Glutamatergic neuron (in vitro differentiated cells): Measurements from ENCODE around the gene EIF5A. TPM values are rescaled to one million over a fixed set of nuclear protein-coding genes. Genes with fewer than 3 reads are reported as not detected.

Experiments
- DNase-seq: peaks from one replicate; pipeline ENCODE4 v3.0.0; 2022
- H3K27ac Mint-ChIP-seq: one replicate; pipeline ENCODE4 v1.8.0; 2020; ENCODE audit warnings: mild to moderate bottlenecking, mixed read lengths, inconsistent platforms; ENCODE audit not compliant: unreplicated experiment
- H3K27me3 Mint-ChIP-seq: one replicate; pipeline ENCODE4 v1.8.0; 2020; ENCODE audit warnings: mild to moderate bottlenecking, moderate library complexity, mixed read lengths, inconsistent platforms; ENCODE audit not compliant: unreplicated experiment
- H3K36me3 Mint-ChIP-seq: one replicate; pipeline ENCODE4 v1.8.0; 2020; ENCODE audit warnings: mild to moderate bottlenecking, mixed read lengths, inconsistent platforms; ENCODE audit not compliant: unreplicated experiment
- H3K4me1 Mint-ChIP-seq: one replicate; pipeline ENCODE4 v1.8.0; 2020; ENCODE audit warnings: mild to moderate bottlenecking, low read depth, mixed read lengths, inconsistent platforms; ENCODE audit not compliant: unreplicated experiment
- H3K4me3 Mint-ChIP-seq: one replicate; pipeline ENCODE4 v1.8.0; 2020; ENCODE audit warnings: mild to moderate bottlenecking, mixed read lengths, inconsistent platforms; ENCODE audit not compliant: unreplicated experiment
- H3K9me3 Mint-ChIP-seq: one replicate; pipeline ENCODE4 v1.8.0; 2020; ENCODE audit warnings: mild to moderate bottlenecking, moderate library complexity, mixed read lengths, inconsistent platforms; ENCODE audit not compliant: unreplicated experiment
- total RNA-seq: library from RNA; stranded (reverse); fragmentation: NEBNext Ultra II Directional; extraction: Animal tissue kit (Norgen Biotek cat#: 25700); gene quantifications from one replicate; pipeline ENCODE4 v1.2.1, GENCODE V29; 2021; ENCODE audit not compliant: unreplicated experiment
- TF ChIP-seq, protein P1 (sequence below): fragments of 200-600 bp; sonication (generic); IDR thresholded peaks from one replicate; pipeline ENCODE4 v1.5.0; 2021; ENCODE audit not compliant: partially characterized antibody, unreplicated experiment

Gene EIF5A
- total RNA-seq, 1 donor from 2014 or later, result 347 TPM

DNA sequence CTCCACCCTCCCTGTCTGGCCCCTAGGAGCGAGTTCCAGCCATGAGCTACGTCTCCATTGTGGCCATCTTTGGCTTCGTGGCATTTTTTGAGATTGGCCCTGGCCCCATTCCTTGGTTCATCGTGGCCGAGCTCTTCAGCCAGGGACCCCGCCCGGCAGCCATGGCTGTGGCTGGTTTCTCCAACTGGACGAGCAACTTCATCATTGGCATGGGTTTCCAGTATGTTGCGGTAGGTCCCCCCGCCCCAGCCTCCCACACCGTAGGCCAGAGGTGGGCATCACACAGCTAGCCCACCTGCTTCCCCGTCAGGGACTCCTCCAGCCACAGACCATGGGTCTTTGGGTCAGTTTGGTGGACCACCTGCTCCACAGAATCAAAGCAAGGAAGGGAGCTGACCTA, 21.7 kb upstream of the EIF5A start:
- H3K36me3 Mint-ChIP-seq, result no peaks in the 10 kb centered on the region
- no peak for DNase-seq
- TF ChIP-seq, protein P1, sequence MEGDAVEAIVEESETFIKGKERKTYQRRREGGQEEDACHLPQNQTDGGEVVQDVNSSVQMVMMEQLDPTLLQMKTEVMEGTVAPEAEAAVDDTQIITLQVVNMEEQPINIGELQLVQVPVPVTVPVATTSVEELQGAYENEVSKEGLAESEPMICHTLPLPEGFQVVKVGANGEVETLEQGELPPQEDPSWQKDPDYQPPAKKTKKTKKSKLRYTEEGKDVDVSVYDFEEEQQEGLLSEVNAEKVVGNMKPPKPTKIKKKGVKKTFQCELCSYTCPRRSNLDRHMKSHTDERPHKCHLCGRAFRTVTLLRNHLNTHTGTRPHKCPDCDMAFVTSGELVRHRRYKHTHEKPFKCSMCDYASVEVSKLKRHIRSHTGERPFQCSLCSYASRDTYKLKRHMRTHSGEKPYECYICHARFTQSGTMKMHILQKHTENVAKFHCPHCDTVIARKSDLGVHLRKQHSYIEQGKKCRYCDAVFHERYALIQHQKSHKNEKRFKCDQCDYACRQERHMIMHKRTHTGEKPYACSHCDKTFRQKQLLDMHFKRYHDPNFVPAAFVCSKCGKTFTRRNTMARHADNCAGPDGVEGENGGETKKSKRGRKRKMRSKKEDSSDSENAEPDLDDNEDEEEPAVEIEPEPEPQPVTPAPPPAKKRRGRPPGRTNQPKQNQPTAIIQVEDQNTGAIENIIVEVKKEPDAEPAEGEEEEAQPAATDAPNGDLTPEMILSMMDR, result no peak
- no peaks in the 10 kb centered on the region for H3K9me3 Mint-ChIP-seq
- H3K4me3 Mint-ChIP-seq, result no peak overlapping the region
- H3K27me3 Mint-ChIP-seq, result peaks cover 18% of the 10 kb centered on the region
- H3K4me1 Mint-ChIP-seq, result no peaks in the 10 kb centered on the region
- H3K27ac Mint-ChIP-seq, result no peak overlapping the region

DNA sequence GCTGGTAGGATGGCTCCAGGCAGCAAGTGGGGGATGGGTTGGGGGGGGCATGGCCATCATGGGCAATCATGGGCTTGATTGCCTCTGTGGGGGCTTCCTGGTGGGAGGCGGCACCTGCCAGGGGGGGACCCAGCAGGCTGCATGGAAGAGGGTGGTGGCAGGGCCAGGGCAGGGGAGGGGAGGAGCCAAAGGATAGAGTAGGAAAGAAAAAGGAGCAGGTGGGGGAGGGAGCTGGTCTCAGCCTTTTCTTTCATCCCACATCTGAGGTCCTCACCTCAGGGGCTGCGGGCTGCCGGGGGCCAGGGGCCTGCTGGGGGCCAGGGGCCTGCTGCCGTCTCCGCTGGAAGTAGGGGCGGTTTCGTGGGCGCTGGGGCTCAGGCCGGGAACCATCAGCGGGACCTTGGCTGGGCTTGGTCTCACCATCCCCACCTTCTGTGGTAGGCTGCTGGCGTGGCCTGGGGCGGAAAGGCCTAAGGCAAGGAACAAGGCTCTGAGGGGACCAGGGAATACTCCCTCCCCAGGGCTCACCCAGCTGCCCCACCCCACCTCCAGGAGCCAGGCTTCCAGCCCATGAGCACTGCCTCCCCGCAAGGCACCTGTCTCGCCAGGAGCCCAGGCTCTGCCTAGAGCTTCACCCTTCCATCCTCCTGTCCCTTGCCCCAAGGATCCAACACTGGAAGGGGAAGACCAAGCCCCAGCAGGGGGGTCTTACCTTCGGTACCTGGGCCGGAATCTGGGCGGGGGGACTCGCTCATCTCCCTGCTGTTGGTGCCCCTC, 18.0 kb upstream of the EIF5A start:
- peaks cover 1% of the 10 kb centered on the region for H3K9me3 Mint-ChIP-seq
- no peaks in the 10 kb centered on the region for H3K4me1 Mint-ChIP-seq
- no peak overlapping the region for H3K4me3 Mint-ChIP-seq
- peaks cover 16% of the 10 kb centered on the region for H3K27me3 Mint-ChIP-seq
- H3K36me3 Mint-ChIP-seq, result no peaks in the 10 kb centered on the region
- no peak overlapping the region for H3K27ac Mint-ChIP-seq
- TF ChIP-seq, protein P1, result no peak
- DNase-seq, result no peak

DNA sequence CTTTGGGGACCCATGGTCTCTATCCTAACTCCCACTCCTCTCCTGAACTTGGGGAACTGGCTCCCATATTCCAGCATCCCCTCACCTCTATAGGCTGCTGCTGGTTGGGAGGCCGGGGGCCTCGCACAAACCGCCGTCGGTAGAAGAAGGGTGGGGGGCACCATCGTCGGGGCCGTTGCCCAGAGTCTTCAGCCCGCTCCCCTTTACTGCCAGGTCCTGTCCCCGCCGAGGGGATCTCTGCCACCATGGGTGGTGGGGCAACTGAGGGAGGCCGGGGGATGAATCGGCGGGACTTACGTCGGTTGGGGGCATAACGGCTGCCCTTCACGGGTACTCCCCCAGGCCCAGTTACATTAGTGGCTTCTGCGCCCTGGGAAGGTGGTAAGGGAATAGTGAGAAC, 17.3 kb upstream of the EIF5A start:
- H3K27ac Mint-ChIP-seq, result no peak overlapping the region
- no peaks in the 10 kb centered on the region for H3K4me1 Mint-ChIP-seq
- TF ChIP-seq, protein P1, result no peak
- H3K9me3 Mint-ChIP-seq, result peaks cover 2% of the 10 kb centered on the region
- DNase-seq, result no peak
- no peak overlapping the region for H3K4me3 Mint-ChIP-seq
- H3K36me3 Mint-ChIP-seq, result no peaks in the 10 kb centered on the region
- H3K27me3 Mint-ChIP-seq, result peaks cover 17% of the 10 kb centered on the region

DNA sequence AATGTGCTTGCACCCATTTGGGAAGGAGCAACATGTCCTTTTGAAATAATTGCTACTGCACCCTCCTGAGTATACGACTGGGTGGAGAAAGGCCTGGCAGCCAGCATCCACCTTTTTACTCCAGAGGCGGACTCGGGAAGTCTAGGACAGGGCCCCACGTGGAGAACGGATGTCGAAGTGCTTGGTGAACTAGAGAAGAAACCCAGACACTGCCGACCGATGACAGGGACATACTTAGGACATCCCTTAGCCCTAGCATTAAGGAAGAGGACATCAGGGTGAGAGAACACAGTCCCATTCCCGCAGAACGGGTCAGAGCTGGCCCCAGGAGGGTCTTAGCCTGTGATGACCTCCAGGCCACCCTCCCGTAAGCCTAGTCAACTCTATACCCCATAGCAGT, 16.7 kb upstream of the EIF5A start:
- DNase-seq, result no peak
- Mint-ChIP-seq H3K9me3 (peaks cover 5% of the 10 kb centered on the region), H3K4me1 (no peaks in the 10 kb centered on the region), H3K36me3 (no peaks in the 10 kb centered on the region), H3K4me3 (no peak overlapping the region), H3K27me3 (peaks cover 20% of the 10 kb centered on the region), H3K27ac (no peak overlapping the region)
- TF ChIP-seq, protein P1, result no peak

DNA sequence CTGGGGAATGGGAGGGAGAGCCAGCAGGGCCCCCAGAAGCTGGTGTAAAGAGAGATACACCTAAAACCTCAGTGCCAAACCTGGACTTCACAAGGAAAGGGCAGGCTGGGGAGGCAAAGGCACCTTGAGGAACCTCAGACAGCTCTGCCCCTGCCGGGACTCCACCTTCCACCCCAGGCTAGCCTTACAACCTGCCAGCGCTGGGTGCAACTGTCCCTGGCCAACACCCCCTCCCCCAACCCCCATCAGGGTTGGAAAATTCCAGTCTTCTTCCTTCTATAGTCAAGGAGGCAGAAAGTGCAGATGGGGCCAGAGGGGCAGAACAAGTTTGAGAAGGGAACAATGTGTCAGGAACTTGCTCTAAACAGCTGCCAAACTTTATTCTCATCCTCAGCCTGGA, 15.2 kb upstream of the EIF5A start:
- Mint-ChIP-seq H3K27me3 (peaks cover 24% of the 10 kb centered on the region), H3K4me3 (no peak overlapping the region)

More for the DNA sequence above, 15.2 kb upstream of the EIF5A start:
- Mint-ChIP-seq H3K36me3 (no peaks in the 10 kb centered on the region), H3K27ac (no peak overlapping the region), H3K4me1 (no peaks in the 10 kb centered on the region), H3K9me3 (peaks cover 8% of the 10 kb centered on the region)
- TF ChIP-seq, protein P1, result no peak
- DNase-seq, result no peak
